Epithelial cell of proximal tubule (primary cell): ENCODE results near the gene NRROS. TPM values are rescaled to one million over a fixed set of nuclear protein-coding genes. Genes with fewer than 3 reads are reported as not detected.

Source experiments
- DNase-seq: peaks from one replicate; pipeline ENCODE4 v3.0.0-alpha.2; 2011; ENCODE audit warnings: low read depth
- H3K4me3 ChIP-seq: 2 replicates; pipeline ENCODE4 v1.5.1; 2011; ENCODE audit warnings: low read depth, mild to moderate bottlenecking, low read length
- CTCF ChIP-seq: conservative IDR thresholded peaks from 2 replicates; pipeline ENCODE4 v1.5.1; 2012; ENCODE audit warnings: low read depth, mild to moderate bottlenecking, low read length
- total RNA-seq: library from RNA; depleted of rRNA; stranded (reverse); fragments of >200 nt; gene quantifications from 2 replicates; pipeline ENCODE4 v1.2.3, GENCODE V29; 2015

NRROS gene
- total RNA-seq, 1 donor from 2014 or later, result 0.35 TPM

DNA sequence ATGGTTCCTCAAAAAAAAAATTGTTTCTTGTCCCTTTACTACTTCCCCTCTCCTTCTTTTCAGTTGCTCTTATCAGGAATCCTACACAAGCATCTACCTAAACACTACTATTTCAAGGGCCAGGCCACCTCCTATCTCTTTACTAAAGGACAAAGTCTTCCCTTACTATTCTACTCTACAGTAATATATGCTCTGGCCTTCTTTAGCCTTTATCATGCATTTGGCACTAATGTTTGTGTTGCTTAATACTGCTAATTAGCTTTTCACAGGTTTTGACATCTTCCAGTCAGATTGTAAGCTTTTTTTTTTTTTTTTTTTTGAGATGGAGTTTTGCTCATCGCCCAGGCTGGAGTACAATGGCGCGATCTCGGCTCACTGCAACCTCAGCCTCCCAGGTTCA lies 67.2 kb downstream of the NRROS start:
- TF ChIP-seq CTCF, result no peak
- H3K4me3 ChIP-seq, result no peak overlapping the region
- DNase-seq, result no peak

GRCh38 chr3:196707566-196707965 lies 68.1 kb downstream of the NRROS start:
- no peak overlapping the region for H3K4me3 ChIP-seq
- TF ChIP-seq CTCF, result no peak
- DNase-seq, result no peak

DNA sequence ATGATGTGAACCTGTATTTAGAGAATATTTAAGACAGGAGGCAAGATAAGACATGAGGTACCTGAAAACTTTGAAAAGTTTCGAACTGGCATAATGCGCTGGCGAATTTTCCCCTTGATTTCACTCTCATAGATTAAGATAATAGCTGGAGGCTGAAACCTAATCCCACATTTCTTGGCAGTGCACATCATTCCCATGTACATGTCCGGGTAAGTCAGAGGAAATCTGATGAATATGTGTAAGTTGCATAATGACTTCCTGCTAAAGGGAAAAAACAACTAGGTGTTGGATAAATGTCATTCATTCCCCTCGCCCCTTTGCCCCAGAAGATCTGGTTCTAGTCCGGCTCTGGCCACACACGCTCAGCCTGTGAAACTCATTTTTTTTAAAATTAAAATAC lies 69.0 kb downstream of the NRROS start:
- no peak overlapping the region for H3K4me3 ChIP-seq
- TF ChIP-seq CTCF, result no peak
- DNase-seq, result no peak

Other genes with a start within 250 kb of the NRROS start
- gene UBXN7, start 207.3 kb upstream of the NRROS start, total RNA-seq, result 6.8 and 7.9 TPM in 2 replicates
- 14.0 and 17.5 TPM in 2 replicates for gene RNF168, start 135.9 kb upstream of the NRROS start, total RNA-seq
- not detected in 2 replicates for gene SMCO1, start 124.3 kb upstream of the NRROS start, total RNA-seq
- 8.5 and 9.2 TPM in 2 replicates for gene WDR53, start 71.1 kb upstream of the NRROS start, total RNA-seq
- gene FBXO45, start 71.0 kb upstream of the NRROS start, total RNA-seq, result 7.8 and 9.9 TPM in 2 replicates
- gene CEP19, start 72.6 kb downstream of the NRROS start, total RNA-seq, result 1.2 and 1.7 TPM in 2 replicates
- gene PIGX, start 72.7 kb downstream of the NRROS start, total RNA-seq, result 24.8 and 29.2 TPM in 2 replicates
- 36.5 and 52.1 TPM in 2 replicates for gene PAK2, start 100.2 kb downstream of the NRROS start, total RNA-seq
- gene SENP5, start 228.2 kb downstream of the NRROS start, total RNA-seq, result 19.7 and 20.0 TPM in 2 replicates